ENCODE results near the gene CD7.

Gene CD7

DNA sequence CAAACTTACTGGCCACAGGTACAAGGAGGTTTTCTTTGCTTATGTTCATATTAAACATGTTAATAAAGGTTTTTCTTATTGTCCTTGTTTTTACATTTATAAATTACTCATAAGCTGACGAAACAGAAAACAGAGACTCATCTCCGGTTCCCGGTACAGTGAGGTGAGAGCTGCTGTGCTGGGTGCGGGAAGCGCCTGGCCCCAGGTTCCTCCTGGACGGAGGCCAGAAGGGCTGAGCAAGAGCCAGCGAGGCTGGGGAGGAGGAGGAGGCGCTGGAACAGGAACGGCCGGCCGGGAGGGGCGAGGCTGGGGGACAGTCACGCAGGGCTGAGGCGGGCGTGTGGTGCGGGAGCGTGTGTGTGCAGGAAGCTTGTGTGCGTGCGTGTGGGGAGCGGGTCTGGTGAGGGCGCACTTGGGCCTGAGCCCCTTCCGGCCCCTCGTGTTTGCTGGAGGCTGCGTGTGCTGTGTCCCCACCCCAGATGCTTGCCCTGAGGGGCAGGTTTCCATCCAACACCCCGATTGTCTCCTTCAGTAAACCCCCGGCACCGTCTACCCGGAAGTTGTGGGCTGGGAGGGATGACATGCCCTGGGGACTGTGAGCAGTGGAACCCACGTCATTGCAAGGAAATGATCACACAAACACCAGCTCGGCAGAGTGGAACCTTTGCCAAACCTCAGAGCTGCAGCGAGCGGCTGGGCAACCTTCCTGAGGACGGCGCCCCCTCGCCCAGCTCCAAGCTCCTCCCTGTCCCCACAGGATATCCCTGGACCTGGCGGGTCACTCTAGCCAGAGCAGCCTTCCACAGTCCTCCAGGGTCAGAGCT, 19.5 kb downstream of the CD7 start:
- peak; percentile 25 to 66 for DNase-seq

DNA sequence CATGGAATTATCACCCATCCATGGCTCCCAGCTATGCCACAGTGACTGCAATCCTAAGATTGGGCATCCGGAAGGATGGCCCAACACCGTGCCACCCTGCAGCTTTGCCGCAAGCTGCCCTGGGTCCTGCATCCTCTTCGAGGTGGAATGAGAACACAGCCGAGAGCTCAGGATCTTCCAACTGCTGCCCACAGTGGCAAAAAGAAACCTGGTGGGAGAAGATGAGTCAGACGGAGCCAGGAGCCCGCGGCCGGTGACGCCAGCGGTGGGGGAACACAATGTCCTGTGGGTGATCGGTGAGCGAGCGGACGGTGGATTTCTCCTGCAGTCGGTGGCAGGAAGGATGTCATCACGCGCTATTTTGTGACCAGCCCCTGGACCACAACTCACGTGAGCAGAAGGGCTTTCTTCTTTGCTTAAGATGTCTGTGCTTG, 20.1 kb downstream of the CD7 start:
- DNase-seq = no peak

DNA sequence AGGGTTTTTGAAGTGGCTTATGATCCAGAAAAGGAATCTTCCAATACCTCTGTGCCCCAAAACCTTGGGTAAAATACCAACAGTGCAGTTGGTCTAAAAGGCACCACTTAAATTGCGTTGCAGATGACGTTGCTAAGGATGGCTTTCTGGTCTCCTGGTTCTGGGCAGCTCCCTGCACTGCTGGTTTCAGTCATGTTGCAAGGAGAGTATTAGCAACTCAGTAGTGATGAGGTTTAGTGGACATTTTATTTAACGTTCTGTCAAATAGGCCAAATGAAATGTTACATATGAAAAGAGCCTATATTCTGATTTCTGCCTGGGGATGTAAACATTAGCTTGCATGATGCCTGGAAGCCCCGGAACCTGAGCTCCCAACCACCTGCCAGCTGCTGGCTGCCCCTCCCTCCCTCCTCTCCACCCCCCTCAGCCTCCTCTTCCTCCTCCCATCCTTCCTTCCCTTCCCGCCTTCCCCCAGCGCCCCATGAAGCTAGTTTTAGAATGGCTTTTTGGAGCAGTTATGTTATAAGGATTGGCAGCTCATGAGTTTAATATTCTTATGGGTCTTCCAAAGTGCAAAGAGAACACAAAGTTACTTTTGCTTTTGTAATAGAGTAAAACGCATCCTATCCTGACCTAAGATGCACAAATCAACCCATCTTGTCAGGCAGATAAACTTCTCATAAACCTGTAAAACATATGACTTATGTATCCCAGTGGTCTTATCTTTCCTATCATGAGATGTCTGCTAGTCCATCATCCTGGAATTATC, 20.7 kb downstream of the CD7 start:
- DNase-seq = no peak

DNA sequence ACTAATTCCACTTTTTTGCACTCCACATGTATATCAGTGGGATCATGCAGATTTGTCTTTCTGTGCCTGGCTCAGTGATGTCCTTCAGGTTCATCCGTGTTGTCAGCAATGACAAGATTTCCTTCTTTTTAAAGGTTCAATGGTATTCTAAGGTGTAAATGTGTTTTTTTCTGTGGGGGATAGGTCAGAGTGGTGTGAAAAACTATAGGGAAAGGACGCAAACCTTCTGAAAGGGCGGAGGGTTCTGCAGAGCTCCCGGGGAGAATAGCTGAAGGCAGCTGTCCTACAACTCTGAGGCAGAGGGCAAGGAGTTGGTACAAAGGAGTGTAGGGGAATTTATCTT, 22.0 kb downstream of the CD7 start:
- DNase-seq = no peak

DNA sequence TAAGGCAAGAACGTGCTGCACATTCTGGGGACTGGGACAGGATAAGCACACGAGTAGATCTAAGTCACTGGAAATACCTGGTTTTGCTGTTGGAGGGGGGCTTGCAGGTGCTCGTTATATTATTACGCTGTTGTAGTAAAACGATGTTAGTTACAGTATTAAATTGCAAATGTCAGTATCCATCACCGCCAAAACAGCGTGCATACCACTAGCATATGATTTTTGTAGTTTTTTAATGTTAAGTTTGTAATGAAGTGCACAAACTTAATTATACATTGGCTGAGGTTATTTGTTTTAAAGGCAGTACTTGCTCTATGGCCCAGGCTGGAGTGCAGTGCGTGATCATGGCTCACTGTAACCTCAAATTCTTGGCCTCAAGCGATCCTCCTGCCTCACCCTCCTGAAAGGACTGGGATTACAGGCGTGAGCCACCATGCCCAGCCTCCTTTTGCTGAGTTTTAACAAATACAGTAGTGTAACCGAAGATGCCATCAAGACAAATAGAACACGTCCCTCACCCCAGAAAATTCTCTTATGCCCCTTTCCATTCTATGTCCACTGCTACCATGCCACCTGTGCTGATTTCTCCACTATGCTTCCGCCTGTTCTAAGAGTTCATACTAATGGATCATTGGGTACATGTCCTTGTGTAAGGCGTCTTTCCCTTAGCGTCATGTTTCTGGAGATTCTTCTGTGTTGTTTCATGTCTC, 23.2 kb downstream of the CD7 start:
- no peak for DNase-seq

DNA sequence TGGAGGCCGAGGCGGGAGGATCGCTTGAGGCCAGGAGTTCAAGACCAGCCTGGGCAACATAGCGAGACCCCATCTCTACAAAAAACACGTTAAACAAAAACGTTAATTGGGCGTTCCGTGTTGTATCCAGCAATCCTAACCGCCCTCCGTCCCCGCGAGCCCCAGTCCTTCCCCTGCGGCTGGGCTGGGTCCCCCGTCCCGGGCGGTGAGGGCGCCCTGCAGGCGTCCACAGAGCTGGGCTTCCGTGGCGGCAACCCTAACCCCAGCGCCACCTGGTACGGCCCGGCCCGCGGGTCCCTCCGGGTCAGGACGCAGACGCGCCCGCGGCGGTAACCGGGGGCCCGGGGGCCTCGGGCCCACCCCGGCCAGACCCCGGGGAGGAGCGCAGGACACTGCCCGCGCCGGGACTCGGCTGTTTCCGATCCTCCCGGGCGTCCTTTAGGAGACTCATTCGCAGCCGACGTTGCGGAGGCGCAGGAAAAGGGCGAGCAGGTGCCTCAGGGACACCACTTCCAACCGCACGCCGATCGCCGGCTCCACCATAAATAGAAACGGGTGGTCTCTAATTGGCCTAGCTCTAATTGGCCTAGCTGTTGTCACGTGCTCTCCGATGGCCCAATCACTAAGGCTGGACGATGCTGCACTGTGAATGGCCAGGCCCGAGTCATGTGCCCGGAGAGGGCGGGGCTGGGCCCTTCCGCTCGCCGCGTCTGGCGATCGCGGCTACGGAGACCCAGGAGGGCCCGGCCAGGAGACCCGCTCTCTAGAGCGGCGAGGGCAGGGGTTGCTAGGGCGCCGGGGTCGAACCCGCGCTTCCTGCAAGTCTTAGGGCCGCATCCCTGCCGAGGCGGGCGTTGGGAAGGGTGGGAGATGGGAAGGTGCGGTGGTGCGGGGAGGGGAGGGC, 24.9 kb downstream of the CD7 start:
- DNase-seq = peak; percentile 94 to 97

DNA sequence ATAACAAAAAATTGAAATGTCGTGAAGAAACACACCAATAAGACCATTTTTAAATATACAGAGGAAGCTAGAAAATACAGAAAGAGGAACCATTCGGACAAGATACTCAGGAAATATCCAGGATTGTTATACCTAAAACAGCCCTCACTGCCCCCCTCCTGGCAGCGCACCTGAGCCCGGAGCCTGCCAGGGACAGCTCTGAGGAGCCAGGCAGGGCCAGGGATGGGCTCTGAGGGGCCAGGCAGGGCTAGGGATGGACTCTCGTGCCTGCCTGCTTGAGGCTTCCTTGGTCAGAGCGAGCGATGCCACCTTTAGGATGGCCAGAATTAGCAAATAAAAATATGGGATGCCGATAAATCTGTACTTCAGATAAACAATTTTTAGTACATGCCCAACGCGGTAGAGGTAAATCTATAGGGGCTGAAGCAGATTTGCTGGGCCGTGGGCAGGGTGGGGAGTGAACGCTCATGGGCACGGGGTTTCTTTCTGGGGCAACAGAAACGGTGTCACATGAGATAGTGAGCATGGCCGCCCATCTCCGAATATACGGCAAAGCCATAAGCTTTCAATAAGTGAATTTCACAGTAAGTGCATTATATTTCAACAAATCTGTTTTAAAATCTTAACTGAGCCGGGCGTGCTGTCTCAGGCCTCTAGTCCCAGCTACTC, 25.7 kb downstream of the CD7 start:
- no peak for DNase-seq

DNA sequence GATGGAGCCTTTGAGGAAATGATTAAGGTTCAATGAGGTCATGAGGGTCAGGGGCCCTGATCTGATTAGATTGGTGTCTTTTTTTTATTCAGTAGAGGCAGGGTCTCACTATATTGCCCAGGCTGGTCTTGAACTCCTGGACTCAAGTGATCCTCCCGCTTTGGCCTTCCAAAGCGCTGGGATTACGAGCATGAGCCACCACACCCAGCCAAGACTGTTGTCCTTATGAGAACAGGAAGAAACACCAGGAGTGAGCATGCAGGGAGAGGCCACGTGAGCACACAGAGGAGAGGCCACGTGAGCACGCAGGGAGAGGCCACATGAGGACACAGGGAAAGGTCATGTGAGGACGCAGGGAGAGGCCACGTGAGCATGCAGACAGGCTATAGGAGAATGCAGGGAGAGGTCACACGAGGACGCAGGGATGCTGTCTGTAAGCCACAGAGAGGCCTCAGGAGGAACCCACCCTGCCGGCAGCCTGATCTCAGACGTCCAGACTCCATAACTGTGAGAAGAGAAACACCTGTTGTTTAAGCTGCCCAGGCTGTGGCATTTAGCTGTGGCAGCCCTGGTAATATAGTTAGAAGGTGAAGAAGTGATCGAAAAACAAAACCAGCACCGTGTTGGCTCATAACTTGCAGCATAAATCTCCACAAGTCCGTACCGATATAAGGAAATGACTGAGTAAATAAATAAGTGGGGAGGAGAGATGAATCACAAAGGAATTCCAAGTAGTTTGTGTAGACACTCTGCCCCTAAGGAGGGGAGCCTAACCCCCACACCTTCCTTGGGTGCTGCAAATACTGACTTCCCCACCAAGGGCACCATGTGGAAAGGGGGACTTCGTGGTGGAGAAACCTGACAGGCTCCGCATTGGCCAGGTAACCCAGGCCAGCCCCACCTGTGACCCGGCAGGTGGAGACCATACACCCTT, 29.3 kb downstream of the CD7 start:
- DNase-seq = no peak

DNA sequence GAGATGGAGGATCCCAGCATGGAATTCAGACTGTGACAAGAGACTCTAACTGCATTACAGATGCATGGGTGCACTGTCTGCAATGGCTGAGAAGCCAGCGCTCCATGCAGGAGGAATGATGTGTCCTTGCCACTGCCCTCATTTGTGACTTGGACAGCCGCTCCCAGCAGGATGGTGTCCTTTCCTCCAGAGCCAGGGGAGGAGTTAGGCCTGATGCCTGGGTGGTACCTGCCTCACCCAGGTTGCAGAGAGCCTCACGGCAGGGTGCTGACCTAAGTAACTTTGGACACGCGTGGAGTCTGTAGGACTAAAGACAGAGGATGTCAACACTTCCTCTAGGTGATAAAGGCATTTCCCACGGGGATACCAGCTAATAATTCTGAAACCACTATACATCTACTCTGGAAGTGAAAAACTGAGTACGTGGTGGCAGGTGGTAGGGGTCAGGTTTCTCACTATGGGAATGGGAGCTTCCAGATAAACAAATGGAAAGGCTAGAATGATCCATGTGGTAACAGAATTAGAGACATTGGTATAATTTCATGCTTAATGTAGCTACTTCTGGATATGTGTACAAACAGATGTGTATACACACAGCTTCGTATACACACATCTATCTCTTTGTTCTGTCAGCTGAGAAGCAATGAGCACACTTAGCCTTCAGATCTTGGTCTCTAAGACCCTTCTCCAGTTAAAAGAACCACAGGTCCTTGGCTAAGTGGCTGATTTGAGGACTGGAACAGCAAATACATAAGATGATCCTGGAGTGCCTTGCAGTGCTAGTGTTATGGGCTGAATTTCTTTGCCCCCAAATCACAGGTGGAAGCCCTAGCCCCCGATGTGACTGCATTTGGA, 30.2 kb downstream of the CD7 start:
- DNase-seq = no peak

DNA sequence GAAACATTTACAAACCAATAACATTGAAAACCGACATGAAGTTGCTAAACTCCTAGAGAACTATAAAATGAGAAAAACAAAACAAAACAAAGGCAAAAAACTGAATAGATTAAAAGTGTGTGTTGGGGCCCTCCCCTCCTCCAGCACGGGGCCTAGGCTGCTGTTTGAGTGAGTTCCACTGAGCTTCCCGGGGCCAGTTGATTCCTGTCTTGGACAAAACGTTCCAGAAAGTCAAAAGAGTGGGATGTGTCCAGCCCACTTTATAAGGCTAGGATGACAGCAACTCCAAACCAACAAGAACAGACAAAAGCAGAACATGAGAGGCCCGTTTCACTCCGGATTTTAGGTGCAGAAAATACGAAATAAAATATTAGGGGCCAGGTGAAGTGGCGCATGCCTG, 32.3 kb downstream of the CD7 start:
- DNase-seq = no peak

DNA sequence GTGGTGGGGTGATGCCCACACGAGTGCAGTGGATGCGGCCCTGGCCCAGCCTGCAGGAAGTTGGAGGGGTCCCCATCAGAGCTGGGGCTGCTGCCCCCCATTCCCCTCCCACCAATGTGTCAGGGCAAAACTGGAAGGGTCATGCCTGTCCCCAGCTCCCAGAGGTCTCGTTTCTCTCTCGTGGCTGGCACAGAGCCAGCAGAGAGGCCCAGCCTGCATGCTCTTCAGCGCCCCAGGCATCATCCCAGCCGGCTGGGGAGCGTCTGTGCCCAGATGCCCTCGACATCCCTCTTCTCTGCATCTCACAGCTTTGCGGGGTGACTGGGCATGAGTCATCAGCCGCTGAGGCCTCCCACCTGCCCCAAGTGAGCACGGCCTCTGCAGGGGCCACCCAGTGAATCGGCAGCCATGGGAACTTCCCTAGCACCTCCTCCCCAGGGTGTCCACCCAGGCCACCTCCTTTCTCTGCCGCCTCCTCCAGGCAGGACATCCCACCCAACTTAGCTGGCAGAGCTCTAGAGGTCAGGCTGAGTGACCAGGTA, 34.1 kb downstream of the CD7 start:
- no peak for DNase-seq

DNA sequence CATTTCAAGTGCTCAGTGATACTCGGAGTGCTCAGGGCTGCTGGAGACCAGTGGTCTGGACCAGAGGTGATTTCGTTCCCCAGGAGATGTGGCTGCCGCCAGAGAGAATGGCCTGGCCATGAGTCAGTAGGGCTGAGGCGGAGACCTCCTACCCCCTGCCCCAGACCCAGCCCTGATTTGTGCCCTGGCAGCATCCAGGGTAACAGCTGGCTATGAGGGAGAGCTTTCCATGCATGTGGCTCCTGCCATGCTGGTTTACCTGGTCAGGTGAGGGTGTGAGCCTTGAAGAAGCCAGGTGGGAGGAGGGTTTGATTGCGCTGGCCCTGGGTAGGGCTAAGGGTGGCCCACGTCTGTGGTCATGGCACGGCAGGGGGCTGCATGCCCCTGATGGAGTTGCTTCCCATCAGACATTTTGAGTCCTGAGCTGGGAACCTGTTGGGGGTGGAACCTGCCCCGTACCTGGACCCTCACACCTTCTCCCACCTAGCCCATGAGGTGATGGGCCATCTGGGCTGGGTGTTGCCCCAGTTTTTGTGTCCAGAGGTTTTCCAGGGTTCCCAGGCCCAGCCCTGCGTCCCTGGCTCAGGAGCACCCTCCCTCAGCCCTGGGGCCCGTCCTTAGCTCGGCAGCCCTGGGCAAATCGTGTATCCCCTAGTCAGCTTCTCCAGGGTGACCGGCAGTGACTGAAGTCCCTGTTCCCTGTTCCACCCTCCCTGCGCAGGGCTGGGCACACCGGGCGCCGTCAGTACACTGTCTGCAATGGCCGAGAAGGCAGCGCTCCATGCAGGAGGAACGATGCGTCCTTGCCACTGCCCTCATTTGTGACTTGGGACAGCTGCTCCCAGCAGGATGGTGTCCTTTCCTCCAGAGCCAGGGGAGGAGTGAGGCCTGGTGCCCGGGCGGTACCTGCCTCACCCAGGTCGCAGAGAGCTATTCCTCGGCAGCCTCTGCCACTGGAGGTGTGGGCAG, 34.9 kb downstream of the CD7 start:
- DNase-seq = no peak

DNA sequence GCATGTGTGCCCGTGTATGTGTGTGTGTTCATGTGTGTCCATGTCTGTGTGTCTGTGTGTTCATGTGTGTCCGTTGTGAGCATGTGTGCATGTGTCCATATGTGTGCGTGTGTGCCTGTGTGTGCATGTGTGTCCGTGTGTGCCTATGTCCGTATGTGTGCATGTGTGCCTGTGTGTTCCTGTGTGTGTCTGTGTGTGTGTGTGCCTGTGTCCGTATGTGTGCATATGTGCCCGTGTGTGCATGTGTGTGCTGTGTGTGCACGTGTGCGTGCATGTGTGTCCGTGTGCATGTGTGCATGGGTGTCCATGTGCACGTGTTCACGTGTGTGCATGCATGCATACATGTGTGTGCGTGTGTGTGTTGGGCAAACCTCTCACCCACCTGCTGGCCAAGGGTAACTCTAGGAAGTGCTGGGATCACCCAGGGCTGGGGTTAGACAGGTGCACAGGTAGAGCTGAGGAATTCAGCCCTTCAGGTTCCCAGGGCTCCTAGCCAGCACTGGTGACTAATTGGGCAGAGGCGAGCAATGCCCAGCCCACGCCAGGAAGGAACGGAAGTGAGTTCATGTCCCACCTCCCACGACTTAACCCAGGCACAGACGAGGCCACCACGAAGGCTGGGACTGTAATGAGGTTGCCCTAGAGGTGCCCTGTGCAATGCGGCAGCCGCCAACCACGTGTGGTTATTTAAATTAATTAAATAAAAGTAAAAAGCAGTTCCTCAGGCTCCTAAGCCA, 35.7 kb downstream of the CD7 start:
- DNase-seq = no peak

DNA sequence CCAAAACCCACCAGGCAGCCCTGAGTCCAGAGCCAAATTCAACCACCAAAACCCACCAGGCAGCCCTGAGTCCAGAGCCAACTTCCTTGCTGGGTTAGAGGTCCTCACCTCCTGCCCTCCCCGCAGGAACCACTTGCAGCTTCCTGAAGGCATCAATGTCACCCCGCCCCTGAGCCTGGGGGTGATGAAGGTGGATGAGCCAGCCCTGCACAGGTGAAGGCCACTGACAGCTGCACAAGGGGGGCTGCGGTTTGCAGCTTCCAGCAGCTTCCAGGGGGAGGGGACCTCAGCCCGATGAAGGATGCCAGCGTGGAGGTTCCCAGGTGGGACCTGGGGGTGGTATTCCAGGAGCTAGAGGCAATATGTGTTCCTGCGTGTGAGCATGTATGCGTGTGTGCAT, 36.3 kb downstream of the CD7 start:
- no peak for DNase-seq

DNA sequence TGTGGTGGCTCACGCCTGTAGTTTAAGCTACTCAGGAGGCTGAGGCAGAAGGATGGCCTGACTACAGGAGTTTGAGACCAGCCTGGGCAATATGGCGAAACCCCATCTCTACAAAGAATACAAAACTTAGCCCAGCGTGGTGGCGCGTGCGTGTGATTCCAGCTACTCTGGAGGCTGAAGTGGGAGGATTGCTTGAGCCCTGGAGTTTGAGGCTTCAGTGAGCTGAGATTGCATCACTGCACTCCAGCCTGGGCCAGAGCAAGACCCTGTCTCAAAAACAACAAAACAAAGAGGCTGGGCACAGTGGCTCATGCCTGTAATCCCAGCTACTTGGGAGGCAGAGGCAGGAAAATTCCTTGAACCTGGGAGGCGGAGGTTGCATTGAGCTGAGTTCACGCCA, 36.9 kb downstream of the CD7 start:
- no peak for DNase-seq

DNA sequence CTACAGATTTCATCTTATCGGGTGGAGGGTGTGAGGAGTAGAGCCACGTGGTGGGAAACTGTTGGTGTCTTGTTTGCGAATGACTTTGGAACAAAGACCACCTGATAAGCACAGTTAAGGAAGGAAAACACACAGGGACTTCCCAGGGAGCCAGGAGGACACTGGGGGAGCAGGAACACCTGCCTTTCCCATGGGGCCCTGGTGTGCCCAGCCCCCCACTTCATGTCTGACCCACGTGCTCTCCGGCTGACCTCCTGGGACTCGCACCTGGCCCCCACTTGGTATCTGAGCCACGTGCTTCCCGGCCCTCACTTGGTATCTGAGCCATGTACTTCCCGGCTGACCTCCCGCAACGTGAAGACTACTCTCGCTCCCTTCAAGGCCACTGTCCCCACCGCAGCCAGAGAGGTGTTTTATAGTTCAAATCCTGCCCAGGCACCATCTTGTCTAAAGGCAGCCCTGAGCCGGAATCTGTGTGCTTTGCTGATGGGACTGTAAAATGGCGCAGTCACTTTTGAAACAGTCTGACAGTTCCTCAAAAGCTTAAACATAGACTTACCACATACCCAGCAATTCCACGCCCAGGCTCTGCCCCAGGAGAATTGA, 38.5 kb downstream of the CD7 start:
- DNase-seq = no peak

DNA sequence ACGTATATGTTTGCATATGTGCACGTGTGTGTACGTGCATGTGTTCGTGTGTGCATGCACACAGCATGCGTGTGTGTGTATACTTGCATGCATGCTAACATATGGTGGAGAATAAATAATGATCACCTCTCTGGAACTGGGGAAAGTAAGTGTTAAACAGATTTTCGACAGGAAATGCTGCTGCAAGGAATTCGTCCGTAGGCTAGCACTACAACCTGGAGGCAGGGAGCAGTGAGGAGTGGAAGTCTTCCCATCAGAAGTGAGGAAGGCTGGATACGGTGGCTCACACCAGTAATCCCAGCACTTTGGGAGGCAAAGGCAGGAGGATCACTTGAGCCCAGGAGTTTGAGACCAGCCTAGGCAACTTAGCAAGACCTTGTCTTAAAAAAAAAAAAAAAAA, 39.1 kb downstream of the CD7 start:
- no peak for DNase-seq
